Neuronal stem cell (in vitro differentiated cells): Measurements from ENCODE around the gene PWWP2B.
A peak's percentile ranks its signal among the peaks of the same experiment; 100 is the strongest.
"Not testable (repeated sequence)": the region's sequence is repeated elsewhere in the genome, so short reads cannot be mapped to it uniquely, and the experiment has no call there.

ENCODE experiments used
- DNase-seq: peaks from one replicate; pipeline ENCODE4 v3.0.0-alpha.2; 2013; ENCODE audit warnings: low spot score
- H2AFZ ChIP-seq: one replicate; pipeline ENCODE4 v1.6.1; 2013; ENCODE audit warnings: mild to moderate bottlenecking, low read length, inconsistent platforms
- H2AK5ac ChIP-seq: 2 replicates; pipeline ENCODE4 v1.6.1; 2013; ENCODE audit warnings: low read depth, mild to moderate bottlenecking, inconsistent platforms, low read length, moderate library complexity, mixed read lengths
- H2BK120ac ChIP-seq: 2 replicates; pipeline ENCODE4 v1.6.1; 2013; ENCODE audit warnings: low read depth, mild to moderate bottlenecking, inconsistent platforms, low read length, moderate library complexity, mixed read lengths
- H2BK12ac ChIP-seq: one replicate; pipeline ENCODE4 v1.6.1; 2013; ENCODE audit warnings: low read length, inconsistent platforms
- H2BK15ac ChIP-seq: 2 replicates; pipeline ENCODE4 v1.6.1; 2013; ENCODE audit warnings: mild to moderate bottlenecking, low read length, inconsistent platforms, mixed read lengths
- H2BK5ac ChIP-seq: one replicate; pipeline ENCODE4 v1.6.1; 2013; ENCODE audit warnings: inconsistent platforms, mild to moderate bottlenecking, low read length, moderate library complexity
- H3K14ac ChIP-seq: one replicate; pipeline ENCODE4 v1.6.1; 2013; ENCODE audit warnings: low read length, inconsistent platforms
- H3K18ac ChIP-seq: 2 replicates; pipeline ENCODE4 v1.6.1; 2013; ENCODE audit warnings: low read length, inconsistent platforms
- H3K23ac ChIP-seq: 2 replicates; pipeline ENCODE4 v1.6.1; 2013; ENCODE audit warnings: low read depth, mild to moderate bottlenecking, mixed read lengths, low read length, inconsistent platforms; ENCODE audit not compliant: poor library complexity
- H3K27ac ChIP-seq: replicated peaks from 3 replicates; pipeline ENCODE4 v1.5.1; 2013; ENCODE audit warnings: low read length, inconsistent platforms
- H3K27me3 ChIP-seq, 3 experiments: 2 replicates each; pipeline ENCODE4 v1.6.1; 2013; ENCODE audit warnings: low read length in 3 of 3, mild to moderate bottlenecking in 2 of 3, inconsistent platforms in 1 of 3, low read depth in 1 of 3, mixed read lengths in 1 of 3, moderate library complexity in 1 of 3; ENCODE audit not compliant: control insufficient read depth in 3 of 3, insufficient read depth in 3 of 3
- H3K36me3 ChIP-seq, 2 donors: replicated peaks in 1 of 2; 2 replicates each; pipeline ENCODE4 v1.6.1; 2013; ENCODE audit warnings: low read length in 2 of 2; ENCODE audit not compliant: control insufficient read depth in 2 of 2, insufficient read depth in 2 of 2
- H3K4ac ChIP-seq: 2 replicates; pipeline ENCODE4 v1.6.1; 2013; ENCODE audit warnings: inconsistent platforms, mild to moderate bottlenecking, low read length, moderate library complexity
- H3K4me1 ChIP-seq, 2 donors: 1 replicate in 1 of 2; 2 replicates in 1 of 2; pipeline ENCODE4 v1.6.1; 2013; ENCODE audit warnings: low read length in 2 of 2, low read depth in 1 of 2; ENCODE audit not compliant: control insufficient read depth in 2 of 2, insufficient read depth in 1 of 2
- H3K4me2 ChIP-seq: one replicate; pipeline ENCODE4 v1.6.1; 2013; ENCODE audit warnings: mild to moderate bottlenecking, low read length, inconsistent platforms; ENCODE audit not compliant: insufficient read depth, poor library complexity, severe bottlenecking
- H3K4me3 ChIP-seq, 2 donors: 2 replicates each; pipeline ENCODE4 v1.5.1; 2013; ENCODE audit warnings: low read length in 2 of 2, mild to moderate bottlenecking in 2 of 2, inconsistent platforms in 1 of 2, moderate library complexity in 1 of 2
- H3K79me1 ChIP-seq: one replicate; pipeline ENCODE4 v1.6.1; 2013; ENCODE audit warnings: low read depth, mild to moderate bottlenecking, inconsistent platforms, low read length, moderate library complexity
- H3K9ac ChIP-seq: one replicate; pipeline ENCODE4 v1.6.1; 2013; ENCODE audit warnings: mild to moderate bottlenecking, low read depth, low read length, inconsistent platforms; ENCODE audit not compliant: poor library complexity
- H3K9me3 ChIP-seq, 2 donors: replicated peaks in 1 of 2; 2 replicates each; pipeline versions ENCODE3 to v1.6.1; 2013; ENCODE audit warnings: low read length in 2 of 2, mild to moderate bottlenecking in 2 of 2, inconsistent platforms in 1 of 2, low read depth in 1 of 2, mixed read lengths in 1 of 2, moderate library complexity in 1 of 2; ENCODE audit not compliant: control insufficient read depth in 2 of 2, insufficient read depth in 1 of 2
- H4K8ac ChIP-seq: one replicate; pipeline ENCODE4 v1.6.1; 2013; ENCODE audit warnings: low read depth, mild to moderate bottlenecking, inconsistent platforms, low read length, moderate library complexity
- H4K91ac ChIP-seq: one replicate; pipeline ENCODE4 v1.6.1; 2013; ENCODE audit warnings: low read length, low read depth, mild to moderate bottlenecking, inconsistent platforms; ENCODE audit not compliant: poor library complexity
- WGBS, 2 donors: extraction: QIAGEN DNeasy Blood & Tissue Kit; methylation state at CpG; one replicate each; pipeline ENCODE4 v1.1.7; 2013; ENCODE audit warnings: missing lambda C conversion rate in 2 of 2, mixed read lengths in 1 of 2; ENCODE audit not compliant: insufficient read length in 2 of 2, insufficient replicate concordance in 1 of 2; ENCODE audit errors: extremely low coverage in 2 of 2; 5-methylcytosine and 5-hydroxymethylcytosine counted together

The PWWP2B gene

GRCh38 chr10:132350391-132350790 is 46.6 kb upstream of the PWWP2B start:
- H2AFZ ChIP-seq = no peak overlapping the region
- no peaks in the 10 kb centered on the region for H3K9me3 ChIP-seq
- H3K23ac ChIP-seq = peak overlapping the region; percentile 91
- H3K18ac ChIP-seq = no peak overlapping the region
- H3K9ac ChIP-seq = peak overlapping the region; percentile 50
- WGBS, 2 donors = no CpG with 5 or more reads among the region's 11 CpGs
- peak overlapping the region; percentile 44 for H2BK5ac ChIP-seq
- H3K36me3 ChIP-seq = peaks cover 2 to 57% of the 10 kb centered on the region in 2 donors
- H3K4me2 ChIP-seq = no peak overlapping the region
- no peak overlapping the region for H4K91ac ChIP-seq
- peak overlapping the region; percentile 9 for H2BK15ac ChIP-seq
- H3K4me3 ChIP-seq = no peak overlapping the region
- H3K27ac ChIP-seq = no peak overlapping the region
- H3K4me1 ChIP-seq = no peaks in the 10 kb centered on the region
- H4K8ac ChIP-seq = no peak overlapping the region
- H2AK5ac ChIP-seq = peak overlapping the region; percentile 40
- no peaks in the 10 kb centered on the region for H3K79me1 ChIP-seq
- no peak for DNase-seq
- no peak overlapping the region for H2BK120ac ChIP-seq
- H3K4ac ChIP-seq = peak overlapping the region; percentile 66
- H3K27me3 ChIP-seq = no peaks in the 10 kb centered on the region
- peak overlapping the region; percentile 89 for H3K14ac ChIP-seq
- no peak overlapping the region for H2BK12ac ChIP-seq

DNA sequence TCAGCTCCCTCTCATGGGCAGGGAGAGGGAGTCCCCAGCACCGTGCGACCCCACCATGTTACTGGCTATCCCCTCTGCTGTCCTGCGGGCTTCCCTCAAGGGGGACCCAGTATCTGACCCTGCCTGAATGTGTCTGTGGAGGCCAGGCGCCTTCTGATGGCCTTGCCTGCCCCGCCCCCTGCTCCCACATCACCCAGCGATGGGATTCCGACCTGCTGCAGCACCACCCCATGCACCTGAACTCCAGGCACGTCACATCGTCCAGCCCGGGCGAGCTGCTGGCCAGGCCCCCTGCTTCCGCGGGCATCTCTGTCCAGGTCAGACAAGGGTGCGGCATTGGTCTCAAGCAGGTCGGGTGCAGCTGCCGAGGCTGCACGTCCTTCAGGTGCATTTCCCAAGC is 46.1 kb upstream of the PWWP2B start:
- no peaks in the 10 kb centered on the region for H3K79me1 ChIP-seq
- H2AFZ ChIP-seq = no peak overlapping the region
- DNase-seq = no peak
- H3K4me1 ChIP-seq = no peaks in the 10 kb centered on the region
- peaks cover 0 to 51% of the 10 kb centered on the region in 2 donors for H3K36me3 ChIP-seq
- H3K4me3 ChIP-seq = no peak overlapping the region
- H3K9me3 ChIP-seq = no peaks in the 10 kb centered on the region
- peak overlapping the region; percentile 98 for H4K8ac ChIP-seq
- peak overlapping the region; percentile 37 for H2AK5ac ChIP-seq
- H2BK120ac ChIP-seq = no peak overlapping the region
- H4K91ac ChIP-seq = no peak overlapping the region
- H3K9ac ChIP-seq = peak overlapping the region; percentile 77
- peak overlapping the region; percentile 38 for H3K18ac ChIP-seq
- no CpG with 5 or more reads among the region's 17 CpGs for whole genome bisulfite sequencing, 2 donors
- H3K27ac ChIP-seq = no peak overlapping the region
- peak overlapping the region; percentile 85 for H3K14ac ChIP-seq
- peak overlapping the region; percentile 58 for H2BK12ac ChIP-seq
- no peaks in the 10 kb centered on the region for H3K27me3 ChIP-seq
- H2BK15ac ChIP-seq = peak overlapping the region; percentile 58
- H3K23ac ChIP-seq = peak overlapping the region; percentile 73
- H3K4ac ChIP-seq = peak overlapping the region; percentile 37
- no peak overlapping the region for H3K4me2 ChIP-seq
- H2BK5ac ChIP-seq = no peak overlapping the region

DNA sequence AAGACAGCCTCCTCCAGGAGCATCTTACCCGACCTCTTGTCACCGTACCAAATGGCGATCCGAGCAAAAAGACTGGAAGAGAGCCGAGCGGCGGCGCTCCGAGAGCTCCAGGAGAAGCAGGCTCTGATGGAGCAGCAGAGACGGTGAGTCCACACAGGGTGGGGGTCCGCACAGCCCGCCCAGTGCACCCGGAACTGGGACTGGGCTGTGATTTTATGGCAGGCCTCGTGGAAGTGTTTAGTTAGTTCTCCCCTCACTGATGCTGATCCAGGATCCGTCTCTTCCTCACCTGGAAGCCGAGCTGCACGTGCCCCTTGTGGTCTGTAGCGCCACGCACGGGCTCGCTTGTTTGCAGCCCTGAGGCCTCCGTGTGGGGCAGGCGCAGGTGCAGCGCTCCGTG is 45.4 kb upstream of the PWWP2B start:
- Histone ChIP-seq H3K4me2 (no peak overlapping the region), H3K23ac (peak overlapping the region; percentile 17), H3K4ac (no peak overlapping the region), H3K36me3 (peaks cover 0 to 49% of the 10 kb centered on the region in 2 donors), H2BK120ac (no peak overlapping the region), H3K9ac (no peak overlapping the region), H3K27me3 (no peaks in the 10 kb centered on the region), H3K9me3 (no peaks in the 10 kb centered on the region), H4K8ac (no peak overlapping the region), H2AK5ac (peak overlapping the region; percentile 47), H3K4me1 (no peaks in the 10 kb centered on the region), H2BK15ac (no peak overlapping the region), H4K91ac (no peak overlapping the region), H3K4me3 (no peak overlapping the region), H3K79me1 (no peaks in the 10 kb centered on the region), H3K27ac (no peak overlapping the region), H3K18ac (peak overlapping the region; percentile 64), H2BK12ac (no peak overlapping the region), H2AFZ (no peak overlapping the region), H3K14ac (no peak overlapping the region), H2BK5ac (no peak overlapping the region)
- DNase-seq = no peak
- WGBS, 2 donors = no CpG with 5 or more reads among the region's 25 CpGs

DNA sequence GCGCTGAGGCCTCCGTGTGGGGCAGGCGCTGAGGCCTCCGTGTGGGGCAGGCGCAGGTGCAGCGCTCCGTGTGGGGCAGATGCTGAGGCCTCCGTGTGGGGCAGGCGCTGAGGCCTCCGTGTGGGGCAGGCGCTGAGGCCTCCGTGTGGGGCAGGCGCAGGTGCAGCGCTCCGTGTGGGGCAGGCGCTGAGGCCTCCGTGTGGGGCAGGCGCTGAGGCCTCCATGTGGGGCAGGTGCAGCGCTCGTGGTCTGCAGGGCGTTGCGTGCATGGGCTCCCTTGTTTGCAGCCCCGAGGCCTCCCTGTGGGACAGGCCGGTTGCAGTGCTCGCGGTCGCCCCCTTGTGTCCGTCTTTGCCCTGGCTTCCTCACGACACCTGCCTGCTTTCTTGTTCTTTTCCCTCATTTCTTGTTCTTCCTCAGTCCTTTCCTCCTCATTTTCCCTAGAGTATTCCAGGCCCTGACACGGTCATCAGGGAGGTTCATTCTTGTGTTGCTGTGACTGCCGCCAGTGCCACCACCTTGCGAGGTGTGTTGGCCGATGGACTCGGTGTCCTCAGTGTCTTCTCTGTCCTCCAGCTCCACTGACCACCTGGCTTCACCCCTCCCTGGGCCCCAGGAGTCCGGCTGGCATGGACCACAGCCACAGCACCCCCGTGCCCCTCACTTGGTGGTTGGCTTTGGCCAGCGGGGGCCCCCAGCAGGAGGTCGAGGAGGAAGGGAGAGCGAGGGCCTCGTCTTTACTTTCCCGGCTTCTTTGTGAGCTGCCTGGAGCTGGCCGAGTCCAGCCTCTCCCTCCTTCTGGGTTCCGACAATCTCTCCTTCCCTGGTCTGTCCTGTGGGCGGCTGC is 44.3 kb upstream of the PWWP2B start:
- H3K4me2 ChIP-seq, H2BK15ac ChIP-seq, H3K4me3 ChIP-seq, H3K79me1 ChIP-seq, H3K9me3 ChIP-seq, H3K4ac ChIP-seq, H2BK12ac ChIP-seq, H3K14ac ChIP-seq, H3K9ac ChIP-seq, H2AFZ ChIP-seq, H2AK5ac ChIP-seq, H4K8ac ChIP-seq, H3K27me3 ChIP-seq, H3K23ac ChIP-seq, H4K91ac ChIP-seq, H3K27ac ChIP-seq, H2BK120ac ChIP-seq, H3K4me1 ChIP-seq: not testable (repeated sequence)
- H3K18ac ChIP-seq = peak overlapping the region; percentile 13
- no CpG with 5 or more reads among the region's 44 CpGs for WGBS, 2 donors
- peaks cover 0 to 51% of the 10 kb centered on the region in 2 donors for H3K36me3 ChIP-seq
- H2BK5ac ChIP-seq = peak overlapping the region; percentile 35
- DNase-seq = peak; percentile 66
